GM10847 (cell line): Measurements from ENCODE around the gene MAS1L.

Experiments used
- POLR2A ChIP-seq: IDR thresholded peaks from 2 replicates; pipeline ENCODE4 v1.6.1; 2011; ENCODE audit not compliant: insufficient read length; ENCODE audit errors: extremely low read depth

Gene MAS1L

GRCh38 chr6:29466241-29466640, 21.5 kb downstream of the MAS1L start:
- no peak for TF ChIP-seq POLR2A

- no peak for TF ChIP-seq POLR2A
Measured at GRCh38 chr6:29465801-29466200, 22.0 kb downstream of the MAS1L start.

DNA sequence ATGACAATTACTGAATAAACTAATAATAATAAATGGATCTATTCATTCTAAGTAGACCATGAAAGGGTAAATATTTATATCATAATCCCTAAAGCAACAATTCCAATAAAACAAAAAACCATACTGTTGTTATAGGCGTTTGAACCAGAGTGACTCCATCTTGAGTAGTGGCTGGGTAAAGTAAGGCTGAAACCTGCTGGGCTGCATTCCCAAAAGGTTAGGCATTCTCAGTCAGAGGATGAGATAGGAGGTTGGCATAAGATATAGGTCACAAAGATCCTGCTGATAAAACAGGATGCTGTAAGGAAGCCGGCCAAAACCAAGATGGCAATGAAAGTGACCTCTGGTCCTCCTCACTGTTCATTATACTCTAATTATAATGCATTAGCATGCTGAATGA, 22.5 kb downstream of the MAS1L start:
- no peak for TF ChIP-seq POLR2A

- no peak for TF ChIP-seq POLR2A
Measured at GRCh38 chr6:29462022-29462421, 25.7 kb downstream of the MAS1L start.

GRCh38 chr6:29461021-29461814, 26.5 kb downstream of the MAS1L start:
- no peak for TF ChIP-seq POLR2A

GRCh38 chr6:29456971-29457370, 30.8 kb downstream of the MAS1L start, which contains the start of the genes OR11A1 and OR2H1:
OR11A1 (minus strand) TSS chr6:29457071; CDS start chr6:29427641, 29,430 bp downstream.
OR2H1 (plus strand) TSS chr6:29457155; CDS start chr6:29461770, 4,615 bp downstream.
- TF ChIP-seq POLR2A = no peak

- no peak for TF ChIP-seq POLR2A
Measured at GRCh38 chr6:29451471-29452193, 36.1 kb downstream of the MAS1L start.

GRCh38 chr6:29447670-29448069, 40.1 kb downstream of the MAS1L start:
- TF ChIP-seq POLR2A = no peak

DNA sequence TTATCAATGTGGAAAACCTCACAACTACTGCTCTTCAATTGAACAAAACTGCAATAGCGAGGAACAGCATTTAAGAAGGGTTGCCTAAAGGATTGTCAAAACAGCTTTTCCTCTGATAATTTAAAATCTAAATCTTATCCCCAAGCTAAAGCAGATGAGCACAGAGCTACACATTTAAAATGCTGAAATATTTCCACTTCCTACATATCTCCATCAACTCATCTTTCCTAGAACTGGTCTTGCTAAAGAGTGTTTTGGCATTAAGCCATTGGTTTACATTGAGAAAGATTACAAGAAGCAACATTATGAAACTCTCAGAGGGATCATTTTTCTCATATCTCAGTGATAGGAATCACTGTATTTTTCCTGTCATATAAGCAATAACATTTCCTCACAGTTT, 45.0 kb downstream of the MAS1L start:
- no peak for TF ChIP-seq POLR2A

DNA sequence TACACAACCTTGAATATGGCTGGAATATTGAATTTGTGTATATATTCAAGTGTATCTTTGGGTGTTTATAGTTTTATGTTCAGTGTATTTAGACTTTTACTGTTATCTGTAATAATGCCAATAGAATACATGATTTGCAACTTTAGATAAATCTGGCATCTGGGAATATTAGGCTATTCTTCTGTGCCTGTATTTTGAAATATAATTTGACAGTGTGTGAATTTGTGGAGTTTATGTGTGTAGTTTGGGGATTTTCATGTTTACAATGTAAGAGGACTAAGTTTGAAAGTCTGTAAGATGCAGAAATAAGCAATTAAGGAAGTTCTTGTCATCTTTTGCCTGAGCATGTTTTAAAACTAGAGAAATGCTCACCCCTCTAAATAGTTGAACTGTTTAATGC, 48.8 kb downstream of the MAS1L start, which contains the start of gene OR10C1:
Gene OR10C1, plus strand, starts transcription at position 301 of the 400 bp plus-strand sequence. CDS start 710 bp downstream, outside the sequence.
- TF ChIP-seq POLR2A = no peak
